Stimulated activated CD8-positive, alpha-beta memory T cell treated with anti-CD3 and anti-CD28 coated beads, Interleukin-12 subunit alpha, Interleukin-12 subunit beta, amount 100 ng/mL, for 24 hours (primary cell): ENCODE data around the gene BOLA2B.

Experiments
- DNase-seq: peaks from one replicate; pipeline ENCODE4 v3.0.0-alpha.2; 2020; ENCODE audit errors: extremely low read depth

BOLA2B gene

DNA sequence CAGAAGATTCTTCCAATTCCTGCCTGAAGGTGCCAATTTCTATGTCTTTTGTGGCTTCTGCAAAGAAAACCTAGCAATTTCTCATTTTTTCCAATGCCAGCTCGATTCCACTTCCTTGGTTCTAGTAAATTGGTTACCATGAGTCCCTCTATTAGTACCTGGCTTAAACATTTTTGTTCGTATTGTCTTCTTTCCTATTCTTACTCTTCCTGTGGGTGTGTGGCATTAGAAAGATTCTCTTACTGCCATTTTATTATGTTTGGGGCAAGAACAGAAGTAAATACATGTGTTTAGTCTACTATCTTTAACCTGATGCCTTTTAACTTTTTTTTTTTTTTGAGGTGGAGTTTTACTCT lies 50.1 kb downstream of the BOLA2B start:
- DNase-seq = no peak
